DOHH2 (cell line): ENCODE data around the gene XRN2.

Experiments used
- H3F3A ChIP-seq: fragments of 200-600 bp; sonication (generic), shearing (Covaris generic); 2 replicates; pipeline ENCODE4 v1.6.0; 2016; ENCODE audit warnings: antibody characterized with exemption, mild to moderate bottlenecking; ENCODE audit not compliant: control insufficient read depth, insufficient read depth
- H3K27ac ChIP-seq: fragments of 200-600 bp; sonication (generic); 2 replicates; pipeline ENCODE4 v1.5.1; 2014; ENCODE audit warnings: low read depth, mild to moderate bottlenecking, low read length, moderate library complexity
- H3K27me3 ChIP-seq: fragments of 200-600 bp; sonication (generic); 2 replicates; pipeline ENCODE4 v1.6.1; 2014; ENCODE audit warnings: mild to moderate bottlenecking, low read length, mixed read lengths; ENCODE audit not compliant: control insufficient read depth
- H3K36me3 ChIP-seq: fragments of 200-600 bp; sonication (generic); 2 replicates; pipeline ENCODE4 v1.6.1; 2014; ENCODE audit warnings: mild to moderate bottlenecking, low read length, moderate library complexity, mixed read lengths; ENCODE audit not compliant: control insufficient read depth
- H3K4me1 ChIP-seq: fragments of 200-600 bp; sonication (generic); 2 replicates; pipeline ENCODE4 v1.6.1; 2014; ENCODE audit warnings: mild to moderate bottlenecking, low read length, mixed read lengths; ENCODE audit not compliant: control insufficient read depth
- H3K4me2 ChIP-seq: fragments of 200-600 bp; sonication (generic); 2 replicates; pipeline ENCODE4 v1.6.0; 2014; ENCODE audit warnings: mild to moderate bottlenecking, low read length, moderate library complexity
- H3K4me3 ChIP-seq: fragments of 200-600 bp; sonication (generic); 2 replicates; pipeline ENCODE4 v1.5.1; 2014; ENCODE audit warnings: mild to moderate bottlenecking, low read length, mixed read lengths
- H3K79me2 ChIP-seq: fragments of 200-600 bp; sonication (generic); 2 replicates; pipeline ENCODE4 v1.6.1; 2014; ENCODE audit warnings: mild to moderate bottlenecking, low read length, mixed read lengths; ENCODE audit not compliant: control insufficient read depth
- H3K9me2 ChIP-seq: fragments of 200-600 bp; sonication (generic); replicated peaks from 2 replicates; pipeline ENCODE4 v1.6.1; 2014; ENCODE audit warnings: mild to moderate bottlenecking, low read length, mixed read lengths; ENCODE audit not compliant: control insufficient read depth
- H3K9me3 ChIP-seq: fragments of 200-600 bp; sonication (generic); 2 replicates; pipeline ENCODE4 v1.6.1; 2014; ENCODE audit warnings: antibody characterized with exemption, low read length, mixed read lengths; ENCODE audit not compliant: control insufficient read depth, insufficient read depth
- H4K20me1 ChIP-seq: fragments of 200-600 bp; sonication (generic); 2 replicates; pipeline ENCODE4 v1.6.0; 2014; ENCODE audit warnings: low read depth, mild to moderate bottlenecking, antibody characterized with exemption, low read length, moderate library complexity; ENCODE audit not compliant: control insufficient read depth, insufficient read depth
- EZH2phosphoT487 ChIP-seq: fragments of 200-600 bp; sonication (generic); IDR thresholded peaks from 2 replicates; pipeline ENCODE4 v1.6.1; 2017; ENCODE audit warnings: borderline replicate concordance, mild to moderate bottlenecking, antibody characterized with exemption, low read length, moderate library complexity, mixed read lengths
- TF ChIP-seq, protein P1 (sequence below): fragments of 200-600 bp; sonication (generic); IDR thresholded peaks from one replicate; pipeline ENCODE4 v1.5.1; 2014; ENCODE audit warnings: antibody characterized with exemption, mild to moderate bottlenecking, low read depth, low read length; ENCODE audit not compliant: poor library complexity, severe bottlenecking

Gene XRN2

DNA sequence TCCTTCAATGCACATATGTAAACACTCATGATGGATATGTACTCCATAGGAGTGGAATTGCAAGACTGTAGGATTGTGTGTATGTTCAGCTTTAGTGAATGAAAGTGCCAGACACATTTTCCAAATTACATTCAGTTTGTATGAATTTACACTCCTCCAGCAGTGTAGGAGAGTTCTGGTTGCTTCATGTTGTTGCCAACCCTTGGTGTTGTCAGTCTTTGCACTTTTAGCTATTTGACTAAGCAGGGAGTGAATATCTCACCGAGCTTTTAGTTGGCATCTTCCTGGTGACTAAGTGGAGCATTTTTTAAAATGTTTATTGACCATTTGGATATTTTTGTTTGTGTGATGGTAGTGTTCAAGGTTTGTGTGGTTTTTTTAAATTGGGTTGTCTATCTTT is 70.3 kb downstream of the XRN2 start:
- TF ChIP-seq EZH2phosphoT487: no peak
- TF ChIP-seq, protein P1, sequence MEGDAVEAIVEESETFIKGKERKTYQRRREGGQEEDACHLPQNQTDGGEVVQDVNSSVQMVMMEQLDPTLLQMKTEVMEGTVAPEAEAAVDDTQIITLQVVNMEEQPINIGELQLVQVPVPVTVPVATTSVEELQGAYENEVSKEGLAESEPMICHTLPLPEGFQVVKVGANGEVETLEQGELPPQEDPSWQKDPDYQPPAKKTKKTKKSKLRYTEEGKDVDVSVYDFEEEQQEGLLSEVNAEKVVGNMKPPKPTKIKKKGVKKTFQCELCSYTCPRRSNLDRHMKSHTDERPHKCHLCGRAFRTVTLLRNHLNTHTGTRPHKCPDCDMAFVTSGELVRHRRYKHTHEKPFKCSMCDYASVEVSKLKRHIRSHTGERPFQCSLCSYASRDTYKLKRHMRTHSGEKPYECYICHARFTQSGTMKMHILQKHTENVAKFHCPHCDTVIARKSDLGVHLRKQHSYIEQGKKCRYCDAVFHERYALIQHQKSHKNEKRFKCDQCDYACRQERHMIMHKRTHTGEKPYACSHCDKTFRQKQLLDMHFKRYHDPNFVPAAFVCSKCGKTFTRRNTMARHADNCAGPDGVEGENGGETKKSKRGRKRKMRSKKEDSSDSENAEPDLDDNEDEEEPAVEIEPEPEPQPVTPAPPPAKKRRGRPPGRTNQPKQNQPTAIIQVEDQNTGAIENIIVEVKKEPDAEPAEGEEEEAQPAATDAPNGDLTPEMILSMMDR: no peak
- H3K79me2 ChIP-seq: peaks cover 39% of the 10 kb centered on the region
- H4K20me1 ChIP-seq: peaks cover 5% of the 10 kb centered on the region; the same call in 1 of the 2 replicates
- H3K27me3 ChIP-seq: no peaks in the 10 kb centered on the region
- no peak overlapping the region for H3K4me2 ChIP-seq
- no peaks in the 10 kb centered on the region for H3F3A ChIP-seq
- H3K27ac ChIP-seq: no peak overlapping the region
- H3K4me3 ChIP-seq: no peak overlapping the region
- H3K9me2 ChIP-seq: no peaks in the 10 kb centered on the region
- H3K4me1 ChIP-seq: no peaks in the 10 kb centered on the region
- H3K36me3 ChIP-seq: peaks cover 59% of the 10 kb centered on the region
- no peaks in the 10 kb centered on the region for H3K9me3 ChIP-seq

DNA sequence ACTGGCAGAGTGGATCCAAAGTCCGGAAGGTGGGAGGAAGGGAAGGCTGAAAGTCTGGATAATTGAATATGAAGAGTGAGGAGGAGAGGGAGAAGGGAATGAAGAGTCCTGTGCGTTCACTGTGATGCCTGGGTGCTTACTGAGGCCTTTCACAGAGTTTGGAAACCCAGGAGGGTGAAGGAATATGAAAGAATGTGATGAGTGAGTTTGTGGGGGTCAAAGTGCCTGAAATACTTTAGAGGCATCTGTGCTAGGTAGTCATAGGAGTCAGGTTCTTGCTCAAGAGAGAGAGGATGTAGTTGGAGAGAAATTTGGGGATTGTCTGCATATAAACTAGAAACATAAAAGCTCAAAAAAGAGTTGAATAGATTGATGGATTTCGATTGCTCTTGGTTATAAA is 73.5 kb downstream of the XRN2 start:
- Histone ChIP-seq H3K4me1 (no peaks in the 10 kb centered on the region), H3K4me3 (no peak overlapping the region), H3K79me2 (peaks cover 35% of the 10 kb centered on the region), H3K36me3 (peaks cover 69% of the 10 kb centered on the region), H3K27ac (no peak overlapping the region), H3F3A (no peaks in the 10 kb centered on the region), H3K4me2 (no peak overlapping the region), H4K20me1 (peaks cover 5% of the 10 kb centered on the region; the same call in 1 of the 2 replicates), H3K9me2 (no peaks in the 10 kb centered on the region), H3K9me3 (no peaks in the 10 kb centered on the region), H3K27me3 (no peaks in the 10 kb centered on the region)
- TF ChIP-seq, protein P1: no peak
- TF ChIP-seq EZH2phosphoT487: no peak

DNA sequence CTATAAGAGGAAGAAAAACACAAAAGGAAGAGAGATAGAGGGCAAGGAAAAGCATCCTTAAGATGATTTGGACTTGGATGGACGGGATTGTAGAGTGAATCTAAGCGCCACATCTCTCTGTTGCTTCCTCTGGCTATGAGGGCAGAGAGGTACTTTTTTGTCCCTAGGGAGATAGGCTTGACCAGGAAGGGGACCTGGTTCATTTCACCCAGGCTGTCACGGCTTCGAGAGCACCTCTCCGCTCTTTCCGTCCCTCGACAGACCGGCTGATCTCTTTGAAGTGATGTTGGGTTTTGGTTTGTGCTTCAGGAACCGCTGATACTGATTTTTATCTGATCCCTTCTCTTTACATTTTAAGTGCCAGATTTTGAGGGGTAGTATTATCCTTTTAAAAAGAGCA is 74.6 kb downstream of the XRN2 start:
- Histone ChIP-seq H3F3A (no peaks in the 10 kb centered on the region), H3K27me3 (no peaks in the 10 kb centered on the region), H3K27ac (no peak overlapping the region), H3K4me2 (no peak overlapping the region), H3K9me2 (no peaks in the 10 kb centered on the region), H3K36me3 (peaks cover 72% of the 10 kb centered on the region), H3K4me1 (no peaks in the 10 kb centered on the region), H3K79me2 (peaks cover 31% of the 10 kb centered on the region), H3K4me3 (no peak overlapping the region), H3K9me3 (no peaks in the 10 kb centered on the region), H4K20me1 (peaks cover 5% of the 10 kb centered on the region; the same call in 1 of the 2 replicates)
- TF ChIP-seq, protein P1: no peak
- no peak for TF ChIP-seq EZH2phosphoT487

DNA sequence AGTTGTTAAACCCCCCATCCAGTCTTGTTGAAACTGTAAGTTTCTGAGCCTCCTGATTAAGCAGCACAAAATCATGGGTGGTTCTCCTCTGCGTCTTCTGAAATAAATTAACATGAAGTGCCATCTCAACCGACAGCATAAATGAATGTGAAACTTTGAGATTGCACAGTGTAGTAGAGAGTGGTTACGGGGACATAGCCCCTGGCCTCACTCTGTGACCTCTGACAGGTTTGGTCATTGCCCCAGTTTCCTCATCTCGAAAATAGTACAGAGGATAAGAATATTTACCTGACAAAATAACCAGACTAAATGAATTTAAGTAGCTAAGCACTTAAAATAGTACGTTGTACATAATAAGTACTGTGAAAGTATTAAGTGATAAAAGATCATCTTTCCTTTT is 75.1 kb downstream of the XRN2 start:
- Histone ChIP-seq H3K36me3 (peaks cover 75% of the 10 kb centered on the region), H3K79me2 (peaks cover 27% of the 10 kb centered on the region)

More for the DNA sequence above, 75.1 kb downstream of the XRN2 start:
- TF ChIP-seq, protein P1: no peak
- no peak for TF ChIP-seq EZH2phosphoT487
- no peaks in the 10 kb centered on the region for H3K9me2 ChIP-seq
- H3F3A ChIP-seq: no peaks in the 10 kb centered on the region
- no peak overlapping the region for H3K27ac ChIP-seq
- H3K27me3 ChIP-seq: no peaks in the 10 kb centered on the region
- H3K9me3 ChIP-seq: no peaks in the 10 kb centered on the region
- H3K4me2 ChIP-seq: no peak overlapping the region
- H3K4me1 ChIP-seq: no peaks in the 10 kb centered on the region
- H3K4me3 ChIP-seq: no peak overlapping the region
- H4K20me1 ChIP-seq: peaks cover 5% of the 10 kb centered on the region; the same call in 1 of the 2 replicates
